Left ventricle myocardium inferior (tissue), 1 donor: ENCODE measurements around the gene PTPRN2. TPM values are rescaled to one million over a fixed set of nuclear protein-coding genes. Genes with fewer than 3 reads are reported as not detected.

Experiments
- DNase-seq: peaks from one replicate; pipeline ENCODE4 v3.0.0-alpha.2; 2020
- H3K27ac ChIP-seq: fragments of 200-600 bp; replicated peaks from 2 replicates; pipeline ENCODE4 v1.8.0; 2021
- H3K27me3 ChIP-seq: fragments of 200-600 bp; 2 replicates; pipeline ENCODE4 v1.8.0; 2021; ENCODE audit warnings: low read depth
- H3K36me3 ChIP-seq: fragments of 200-600 bp; 2 replicates; pipeline ENCODE4 v1.8.0; 2021
- H3K4me1 ChIP-seq: fragments of 200-600 bp; 2 replicates; pipeline ENCODE4 v1.8.0; 2021
- H3K4me3 ChIP-seq: fragments of 200-600 bp; 2 replicates; pipeline ENCODE4 v1.8.0; 2021; ENCODE audit warnings: mild to moderate bottlenecking, moderate library complexity
- H3K9me3 ChIP-seq: fragments of 200-600 bp; replicated peaks from 2 replicates; pipeline ENCODE4 v1.8.0; 2021
- CTCF ChIP-seq: fragments of 200-600 bp; IDR thresholded peaks from 2 replicates; pipeline ENCODE4 v1.8.0; 2021; ENCODE audit warnings: antibody characterized with exemption, mild to moderate bottlenecking, borderline replicate concordance
- intact Hi-C: fragments of 100-400 bp; cut with micrococcal nuclease; formaldehyde crosslinking; loops from one replicate; pipeline ENCODE4 v1.11.0; 2022
- total RNA-seq: library from RNA; stranded (reverse); fragmentation: NEBNext Ultra II Directional; extraction: Animal tissue kit (Norgen Biotek cat#: 25700); gene quantifications from one replicate; pipeline ENCODE4 v1.2.1, GENCODE V29; 2021
- donor health status: DM: no; HTN: yes; CAD: no; lungs with severe emphysema.

The PTPRN2 gene
- total RNA-seq, 1 donor from 2014 or later = 1.3 TPM

GRCh38 chr7:158321936-158322615 is 265.5 kb downstream of the PTPRN2 start:
- no peak overlapping the region for H3K27ac ChIP-seq
- no peaks in the 10 kb centered on the region for H3K9me3 ChIP-seq
- no peaks in the 10 kb centered on the region for H3K36me3 ChIP-seq
- peaks cover 4% of the 10 kb centered on the region for H3K4me1 ChIP-seq
- H3K4me3 ChIP-seq = no peak overlapping the region
- intact Hi-C loops = no loop called here
- H3K27me3 ChIP-seq = peaks cover 83% of the 10 kb centered on the region
- no peak for TF ChIP-seq CTCF
- no peak for DNase-seq

GRCh38 chr7:158321056-158321700 is 266.4 kb downstream of the PTPRN2 start:
- Histone ChIP-seq H3K36me3 (no peaks in the 10 kb centered on the region), H3K9me3 (no peaks in the 10 kb centered on the region), H3K27ac (no peak overlapping the region), H3K4me1 (peaks cover 4% of the 10 kb centered on the region), H3K27me3 (peaks cover 90% of the 10 kb centered on the region), H3K4me3 (no peak overlapping the region)
- intact Hi-C loops = no loop called here
- DNase-seq = no peak
- TF ChIP-seq CTCF = no peak

GRCh38 chr7:158320328-158320727 is 267.3 kb downstream of the PTPRN2 start:
- intact Hi-C loops = no loop called here
- H3K36me3 ChIP-seq = no peaks in the 10 kb centered on the region
- H3K27ac ChIP-seq = no peak overlapping the region
- H3K4me3 ChIP-seq = no peak overlapping the region
- DNase-seq = no peak
- TF ChIP-seq CTCF = no peak
- H3K4me1 ChIP-seq = peaks cover 4% of the 10 kb centered on the region
- no peaks in the 10 kb centered on the region for H3K9me3 ChIP-seq
- peaks cover 90% of the 10 kb centered on the region for H3K27me3 ChIP-seq

GRCh38 chr7:158318511-158318913 is 269.1 kb downstream of the PTPRN2 start:
- intact Hi-C loops = no loop called here
- Histone ChIP-seq H3K4me1 (peaks cover 4% of the 10 kb centered on the region), H3K27ac (peak overlapping the region; percentile 70), H3K9me3 (no peaks in the 10 kb centered on the region), H3K36me3 (no peaks in the 10 kb centered on the region), H3K4me3 (no peak overlapping the region), H3K27me3 (peaks cover 72% of the 10 kb centered on the region)
- no peak for TF ChIP-seq CTCF
- DNase-seq = no peak

GRCh38 chr7:158317238-158318205 is 270.1 kb downstream of the PTPRN2 start:
- peak overlapping the region; percentile 70 for H3K27ac ChIP-seq
- peak overlapping the region; percentile 47 for H3K4me3 ChIP-seq
- no peaks in the 10 kb centered on the region for H3K36me3 ChIP-seq
- intact Hi-C loops = no loop called here
- H3K4me1 ChIP-seq = peaks cover 4% of the 10 kb centered on the region
- no peak for TF ChIP-seq CTCF
- peaks cover 65% of the 10 kb centered on the region for H3K27me3 ChIP-seq
- DNase-seq = no peak
- no peaks in the 10 kb centered on the region for H3K9me3 ChIP-seq
